Mesenteric fat pad (tissue), 1 donor: ENCODE results near the gene SPON2. TPM values are rescaled to one million over a fixed set of nuclear protein-coding genes. Genes with fewer than 3 reads are reported as not detected.

Experiments used
- DNase-seq: peaks from one replicate; pipeline ENCODE4 v3.0.0-alpha.2; 2020; ENCODE audit warnings: low spot score
- long read RNA-seq: library from polyadenylated mRNA; unstranded; transcript quantifications from one replicate; pipeline ENCODE4 v2.0.0, GENCODE V29; 2020
- total RNA-seq: library from RNA; stranded (reverse); fragmentation: NEBNext Ultra II Directional; extraction: Animal tissue kit (Norgen Biotek cat#: 25700); gene quantifications from one replicate; pipeline ENCODE4 v1.2.1, GENCODE V29; 2021
- donor health status: DM: yes; HTN: yes; CAD: no.

Gene SPON2
- 27.3 TPM for total RNA-seq
- long read RNA-seq, transcript SPON2-201 (6 exons, 1,869 nt) = major isoform, 89 of 116 reads
- long read RNA-seq, partial matches to known transcripts = 14 of 116 reads
- long read RNA-seq, other reads (novel, unspliced or antisense) = 13 of 116 reads

DNA sequence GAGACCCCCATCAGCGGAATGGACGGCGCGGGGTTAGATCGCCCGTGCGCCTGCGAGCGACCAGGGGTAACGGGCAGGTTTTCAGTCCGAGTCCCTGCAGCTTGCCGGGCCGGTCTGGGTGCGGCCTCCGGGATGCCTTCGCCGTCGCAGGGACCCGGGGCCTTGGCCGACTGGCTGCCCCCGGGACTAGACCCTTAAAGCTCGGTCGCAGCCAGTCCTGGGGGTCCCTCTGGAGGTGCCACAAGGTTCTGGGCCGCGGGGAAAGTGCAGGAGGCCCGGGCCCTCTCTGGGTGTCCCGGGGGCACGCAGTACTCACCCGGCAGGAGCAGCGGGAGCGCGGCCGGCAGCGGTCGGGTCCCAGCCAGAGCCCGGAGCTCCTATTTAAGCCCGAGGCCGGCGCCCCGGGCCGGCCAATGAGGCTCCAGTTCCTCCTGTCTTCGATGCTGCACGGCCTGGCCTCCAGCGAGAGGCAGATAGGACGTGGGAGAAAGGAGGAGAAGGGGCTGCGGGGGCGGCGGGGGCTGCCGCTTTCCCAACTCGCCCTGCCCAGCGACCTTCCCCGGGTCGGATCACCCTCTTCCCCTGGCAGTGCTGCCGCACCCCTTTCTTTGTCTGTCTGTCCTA is at the start of gene SPON2:
Gene SPON2 (minus strand): TSS at position 356 of the 624 bp plus-strand sequence.
- peak; percentile 89 for DNase-seq

- DNase-seq = no peak
Measured at GRCh38 chr4:1221155-1221870, 48.9 kb upstream of the SPON2 start.

DNA sequence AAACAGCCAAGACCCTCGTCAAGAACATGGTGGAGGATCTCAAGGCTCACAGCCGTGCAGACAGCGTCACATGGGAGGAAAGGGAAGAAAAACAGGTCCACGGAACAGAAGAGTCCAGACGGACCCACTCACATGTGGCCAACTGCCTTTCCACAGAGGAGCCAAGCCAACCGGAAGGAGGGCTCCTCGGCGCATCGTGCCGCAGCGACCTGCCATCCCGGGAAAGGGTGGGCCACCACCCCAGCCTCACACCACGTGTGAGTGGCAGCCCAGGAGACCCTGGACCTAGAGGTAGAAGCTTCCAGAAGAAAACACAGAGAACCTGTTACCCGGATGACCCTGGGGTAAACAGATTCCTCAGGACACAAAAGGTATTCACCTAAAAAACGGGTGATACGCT is 48.2 kb upstream of the SPON2 start:
- DNase-seq = no peak

DNA sequence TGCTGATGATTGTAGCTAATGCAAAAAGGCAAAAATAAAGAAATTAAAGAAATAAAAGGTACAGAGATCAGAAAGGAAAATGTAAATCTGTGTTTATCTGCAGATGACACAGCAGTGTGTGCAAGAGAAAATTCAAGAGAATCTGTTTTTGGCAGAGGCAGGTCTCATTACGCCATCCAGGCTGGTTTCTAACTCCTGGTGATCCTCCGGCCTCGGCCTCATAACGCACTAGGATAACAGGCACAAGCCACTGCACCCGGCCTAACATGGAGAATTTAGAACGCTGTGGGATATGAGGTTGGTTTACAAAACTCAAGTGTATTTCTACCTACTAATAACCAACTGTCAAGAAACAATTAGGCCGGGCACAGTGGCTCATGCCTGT is 47.2 kb upstream of the SPON2 start:
- DNase-seq = no peak

DNA sequence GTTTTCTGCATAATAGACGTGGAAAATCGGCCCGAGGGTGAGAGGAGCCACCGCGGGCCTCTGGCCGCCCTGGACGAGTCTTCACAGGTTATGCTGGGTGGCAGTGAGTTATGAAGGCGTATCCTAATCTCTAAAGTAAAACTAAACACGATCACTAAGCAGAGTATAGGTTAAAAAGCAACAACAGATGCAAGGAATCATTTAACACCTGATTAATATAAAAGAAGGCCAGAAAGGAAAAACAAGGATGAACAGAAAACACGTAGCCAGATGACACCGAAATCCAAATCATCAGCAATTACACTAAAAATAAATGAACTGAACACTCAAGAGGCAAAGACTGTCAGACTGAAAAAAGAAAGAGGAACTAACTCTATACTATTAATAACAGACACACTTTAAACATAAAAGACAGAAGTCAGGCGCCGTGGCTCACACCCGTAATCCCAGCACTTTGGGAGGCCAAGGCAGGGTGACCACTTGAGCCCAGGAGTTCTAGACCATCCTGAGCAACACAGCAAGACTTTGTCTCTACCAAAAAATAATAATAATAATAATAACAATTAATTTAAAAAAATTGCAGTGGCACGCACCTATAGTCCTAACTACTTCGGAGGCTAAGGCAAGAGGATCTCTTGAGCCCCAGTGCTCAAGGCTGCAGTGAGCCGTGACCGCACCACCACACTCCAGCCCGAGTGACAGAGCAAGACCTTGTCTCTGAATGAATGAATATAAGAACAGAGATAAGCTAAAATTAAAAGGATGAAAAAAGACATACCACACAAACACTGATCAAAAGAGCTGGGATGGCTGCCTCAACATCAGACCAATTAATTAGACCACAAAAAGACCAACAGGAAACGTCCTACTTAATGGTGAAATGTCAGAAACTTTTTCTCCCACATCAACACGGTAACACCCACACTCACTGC is 46.5 kb upstream of the SPON2 start:
- no peak for DNase-seq

GRCh38 chr4:1217366-1217765 is 45.0 kb upstream of the SPON2 start:
- no peak for DNase-seq

DNA sequence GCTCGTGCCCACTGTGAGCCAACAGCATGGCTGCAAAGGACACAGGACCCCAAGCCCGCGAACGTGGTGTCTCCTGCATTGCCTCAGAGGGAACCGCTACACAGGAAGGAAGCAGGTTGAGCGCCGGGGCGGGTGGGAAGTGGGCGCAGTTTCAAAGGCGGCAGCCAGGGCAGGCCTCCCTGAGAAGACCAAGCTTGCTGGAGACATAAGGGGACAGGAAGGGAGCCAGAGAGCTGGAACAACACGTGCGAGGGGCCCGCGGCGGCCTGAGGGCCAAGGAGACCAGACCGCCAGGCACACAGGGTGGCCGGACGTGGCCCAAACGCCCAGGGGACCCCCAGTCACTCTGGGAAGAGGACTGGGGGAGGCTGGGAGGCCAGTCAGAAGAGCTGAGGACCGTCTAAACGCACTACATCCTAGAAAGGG is 44.5 kb upstream of the SPON2 start:
- DNase-seq = no peak

GRCh38 chr4:1216076-1216614 is 43.8 kb upstream of the SPON2 start:
- DNase-seq = no peak

DNA sequence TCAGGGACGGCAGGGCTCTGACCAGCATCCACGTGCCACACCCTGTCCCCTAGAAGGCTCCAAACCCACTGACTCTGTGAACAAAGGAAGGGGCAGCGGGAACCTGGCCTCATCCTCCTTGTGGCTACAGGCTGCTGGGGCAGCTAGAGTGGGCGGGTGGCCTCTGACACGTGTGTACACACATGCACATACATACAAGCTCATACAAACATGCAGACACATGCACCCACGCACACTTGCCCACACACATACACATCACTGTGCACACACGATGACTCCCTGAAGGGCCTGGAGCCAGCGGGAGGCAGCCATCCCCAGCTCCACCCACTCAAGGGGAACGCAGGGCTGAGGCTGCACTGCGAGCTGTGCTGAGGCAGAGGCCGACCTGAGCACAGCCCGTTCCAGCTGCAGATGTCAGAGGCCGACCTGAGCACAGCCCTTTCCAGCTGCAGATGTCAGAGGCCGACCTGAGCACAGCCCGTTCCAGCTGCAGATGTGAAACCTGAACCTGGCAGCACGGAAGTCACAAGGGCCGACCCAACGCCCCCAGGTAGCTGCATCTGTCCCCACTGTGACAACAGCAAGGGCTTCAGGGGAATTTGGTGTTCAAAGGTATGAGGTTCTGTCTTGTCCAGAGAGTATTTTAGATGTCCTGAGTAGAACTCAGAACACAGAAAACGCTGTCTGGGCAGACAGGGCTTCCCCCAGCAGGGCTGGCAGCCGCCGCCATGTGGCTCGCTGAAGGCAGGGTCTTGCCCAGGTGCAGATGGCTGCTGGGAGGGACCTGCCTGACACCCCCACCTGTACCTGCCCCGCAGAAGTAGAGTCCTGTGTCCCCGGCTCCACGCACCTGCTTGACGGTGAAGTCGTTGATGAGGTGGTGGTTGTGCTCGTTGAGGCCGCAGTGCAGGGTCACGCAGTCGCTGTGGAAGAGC is 43.0 kb upstream of the SPON2 start:
- no peak for DNase-seq

DNA sequence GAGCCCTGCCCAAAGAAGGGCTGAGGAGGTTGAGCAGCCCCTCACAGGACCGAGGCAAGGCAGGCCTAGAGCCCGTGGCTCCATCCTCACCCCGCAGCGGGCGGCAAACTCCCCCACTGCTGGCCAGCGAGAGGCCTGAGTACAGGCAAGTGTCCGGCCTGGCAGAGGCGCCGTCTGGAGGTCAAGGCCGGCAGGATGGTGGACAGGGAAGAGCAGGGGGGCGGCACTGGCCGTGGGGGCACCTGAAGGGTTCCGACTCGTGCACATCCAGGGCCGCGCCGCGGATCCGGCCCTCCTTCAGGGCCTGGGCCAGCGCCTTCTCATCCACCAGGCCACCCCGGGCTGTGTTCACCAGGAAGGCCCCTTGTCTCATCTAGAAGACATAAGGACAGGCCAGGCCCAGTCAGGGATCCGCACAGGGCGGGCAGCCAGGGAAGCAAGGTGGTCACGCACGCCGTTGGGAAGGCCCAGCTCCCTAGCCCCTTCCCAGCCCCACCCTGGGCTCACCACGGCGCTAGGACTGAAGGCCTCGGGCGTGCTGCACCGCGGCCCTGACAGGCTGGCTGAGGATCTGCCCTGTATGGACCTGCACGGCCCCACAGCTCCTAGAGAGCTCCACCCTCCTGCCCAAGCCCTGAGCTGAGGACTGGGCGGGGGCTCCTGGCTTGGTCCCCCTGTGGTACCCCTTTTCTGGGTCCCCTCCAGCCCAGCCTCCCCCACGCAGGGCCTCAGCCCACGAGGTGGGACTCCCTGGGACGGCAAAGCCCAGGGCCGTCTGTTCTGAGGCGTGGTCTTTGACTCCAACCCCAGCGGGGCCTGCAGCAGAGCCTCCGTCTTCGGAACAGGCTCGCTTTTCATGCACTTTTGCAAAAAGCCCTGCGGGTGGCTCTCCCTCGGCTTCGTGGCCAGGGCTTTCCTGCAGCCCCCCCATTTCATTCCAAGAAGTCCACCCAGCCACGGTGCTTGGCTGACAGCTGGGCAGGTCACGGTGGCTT is 42.0 kb upstream of the SPON2 start:
- no peak for DNase-seq

- DNase-seq = no peak
Measured at GRCh38 chr4:1213336-1213995, 41.1 kb upstream of the SPON2 start.

- no peak for DNase-seq
Measured at GRCh38 chr4:1212546-1213335, 40.4 kb upstream of the SPON2 start.

DNA sequence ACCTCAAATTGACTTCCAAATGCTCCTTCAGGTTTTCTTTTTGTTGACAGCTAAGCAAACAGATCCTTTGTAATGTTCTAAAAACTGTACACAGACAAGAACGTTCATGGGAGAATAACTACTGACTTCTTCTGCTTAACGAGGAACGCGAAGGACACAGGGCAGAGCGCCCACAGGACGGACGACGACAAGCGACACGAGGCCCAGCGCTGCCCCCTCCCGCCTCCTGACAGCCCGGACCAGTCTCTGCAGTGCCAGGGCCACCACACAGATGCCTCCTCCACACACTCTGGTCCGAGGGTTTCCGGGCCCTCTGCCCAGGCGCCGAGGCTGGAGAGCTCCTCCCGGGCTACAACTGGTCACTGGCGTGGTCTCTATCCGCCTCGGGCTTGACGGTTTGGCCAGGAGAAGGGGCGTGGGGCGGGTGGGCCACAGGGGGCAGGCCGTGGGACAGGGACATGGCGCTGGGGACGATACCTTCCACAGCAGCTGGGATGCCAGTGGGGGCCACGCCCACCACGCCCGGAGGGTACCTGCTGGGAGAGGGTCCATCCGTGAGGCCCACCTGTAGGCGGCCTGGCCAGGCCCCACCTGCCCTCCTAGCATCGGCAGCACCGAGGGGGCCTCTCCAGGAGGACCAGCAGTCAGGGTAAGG is 39.6 kb upstream of the SPON2 start:
- DNase-seq = no peak

DNA sequence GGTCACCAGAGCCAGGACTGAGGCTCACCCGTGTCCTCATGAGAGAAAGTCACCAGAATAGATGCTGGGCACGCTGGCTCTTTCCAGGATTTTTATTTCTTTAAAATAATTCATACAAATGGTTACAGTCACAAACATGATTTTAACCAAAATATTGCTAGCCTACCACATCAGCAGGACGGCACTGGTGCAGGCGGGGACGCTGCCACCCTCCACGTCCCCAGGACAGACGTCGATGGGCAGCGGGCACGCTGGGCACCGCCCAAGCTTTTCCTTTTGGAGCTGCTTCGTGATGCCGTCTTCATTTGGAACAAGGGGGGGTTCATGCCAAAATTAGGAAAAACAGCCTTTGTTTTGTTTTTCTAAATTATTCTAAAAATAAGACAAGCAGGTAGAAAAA is 39.0 kb upstream of the SPON2 start:
- DNase-seq = no peak

DNA sequence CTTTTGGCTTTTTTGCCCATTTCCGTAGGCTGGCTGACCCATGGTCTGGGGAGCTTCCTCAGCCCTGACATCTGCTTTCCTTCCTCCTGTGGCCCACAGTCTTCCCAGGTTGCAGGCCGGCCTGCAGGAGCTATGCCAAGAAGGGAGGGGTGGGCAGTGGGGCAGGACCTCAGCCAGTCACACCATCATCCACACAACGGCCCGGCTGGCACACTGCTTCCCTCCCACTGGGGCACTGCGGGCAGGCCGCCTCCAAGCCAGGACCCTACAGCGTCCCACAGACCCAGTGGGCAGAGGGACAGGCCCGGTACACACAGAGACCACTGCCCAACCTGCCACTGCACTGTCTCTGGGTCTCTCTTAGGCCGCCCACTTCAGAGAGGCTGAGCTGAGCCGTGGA is 38.6 kb upstream of the SPON2 start:
- no peak for DNase-seq

DNA sequence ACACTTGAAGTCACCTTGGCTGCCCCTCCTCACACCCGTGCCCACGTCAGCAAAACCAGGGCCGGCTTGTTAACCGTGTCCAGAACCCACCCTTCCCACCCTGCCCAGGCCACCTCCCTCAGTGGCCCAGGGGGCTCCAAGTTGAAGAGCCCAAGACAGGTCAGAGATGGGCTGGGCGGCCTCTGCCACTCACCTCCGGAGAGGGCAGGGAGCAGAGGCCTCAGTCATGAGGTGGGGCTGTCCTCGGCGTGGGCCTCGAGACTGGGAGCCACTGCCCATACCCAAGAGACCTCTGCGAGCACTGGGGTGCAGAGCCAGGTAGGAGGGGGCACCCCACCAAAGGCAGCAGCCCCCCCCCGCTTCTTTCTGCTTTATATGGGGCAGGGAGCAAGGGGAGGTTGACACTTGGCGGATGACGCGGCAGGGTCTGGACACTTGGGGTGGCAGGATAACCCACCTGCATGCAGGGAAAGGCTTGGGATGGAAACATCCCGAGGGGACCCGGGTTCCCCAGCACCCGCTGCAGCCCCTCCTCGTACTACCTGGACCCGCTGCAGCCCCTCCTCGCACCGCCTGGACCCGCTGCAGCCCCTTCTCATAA is 38.0 kb upstream of the SPON2 start:
- no peak for DNase-seq

- DNase-seq = no peak
Measured at GRCh38 chr4:1209821-1210220, 37.4 kb upstream of the SPON2 start.
